Suprapubic skin (tissue), 4 donors: ENCODE results near the gene CNGA3.

Experiments used
- EP300 ChIP-seq: sonication (generic); formaldehyde crosslinking; IDR thresholded peaks from one replicate; pipeline ENCODE4 v1.6.1; 2017; ENCODE audit warnings: antibody characterized with exemption
- POLR2AphosphoS5 ChIP-seq, 3 donors: sonication (generic); formaldehyde crosslinking; IDR thresholded peaks; one replicate each; pipeline ENCODE4 v1.6.1; 2017; ENCODE audit warnings: antibody characterized with exemption in 3 of 3
- TF ChIP-seq, protein P1 (sequence below), 2 donors: fragments of 200-600 bp in 1 of 2; fragments of 450-650 bp in 1 of 2; sonication (generic) in 1 of 2; IDR thresholded peaks; one replicate each; pipeline ENCODE4 v1.5.1; 2016 to 2019; ENCODE audit warnings: antibody characterized with exemption in 2 of 2, mild to moderate bottlenecking in 1 of 2, moderate library complexity in 1 of 2

DNA sequence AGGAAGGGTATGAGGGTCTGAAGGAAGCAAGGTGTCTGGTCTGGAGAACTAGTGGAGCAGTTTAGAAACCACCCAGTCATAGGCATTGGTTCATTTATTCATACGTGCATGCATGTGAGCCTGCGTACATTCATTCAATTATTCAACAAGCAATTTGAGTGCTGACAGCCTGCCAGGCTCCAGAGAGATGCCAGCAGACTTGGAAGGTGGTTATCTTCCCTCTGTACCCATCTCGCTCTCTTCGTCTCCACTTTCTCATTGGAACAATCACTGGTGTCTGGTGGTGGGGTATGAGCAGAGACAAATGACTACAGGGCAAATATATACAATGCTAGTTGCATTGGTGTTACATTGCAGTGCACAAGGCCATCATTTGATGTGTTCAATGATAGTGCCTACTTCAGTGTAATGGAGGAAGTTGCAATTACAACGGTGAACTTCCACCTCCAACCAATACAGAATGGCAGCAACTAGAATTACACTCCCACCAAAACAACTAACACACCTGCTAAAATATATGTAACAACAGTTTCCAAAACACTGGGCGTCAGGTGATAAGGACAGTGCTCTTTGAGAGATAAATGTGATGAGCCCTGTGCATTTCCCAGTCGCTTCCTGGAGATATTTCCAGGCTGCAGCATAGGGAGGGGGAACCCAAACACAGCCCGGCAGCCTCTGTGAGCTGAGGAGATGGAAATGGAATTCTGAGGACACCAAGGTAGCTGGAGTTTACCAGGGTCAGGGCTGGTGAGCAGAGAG lies 32.6 kb upstream of the CNGA3 start:
- TF ChIP-seq, protein P1, sequence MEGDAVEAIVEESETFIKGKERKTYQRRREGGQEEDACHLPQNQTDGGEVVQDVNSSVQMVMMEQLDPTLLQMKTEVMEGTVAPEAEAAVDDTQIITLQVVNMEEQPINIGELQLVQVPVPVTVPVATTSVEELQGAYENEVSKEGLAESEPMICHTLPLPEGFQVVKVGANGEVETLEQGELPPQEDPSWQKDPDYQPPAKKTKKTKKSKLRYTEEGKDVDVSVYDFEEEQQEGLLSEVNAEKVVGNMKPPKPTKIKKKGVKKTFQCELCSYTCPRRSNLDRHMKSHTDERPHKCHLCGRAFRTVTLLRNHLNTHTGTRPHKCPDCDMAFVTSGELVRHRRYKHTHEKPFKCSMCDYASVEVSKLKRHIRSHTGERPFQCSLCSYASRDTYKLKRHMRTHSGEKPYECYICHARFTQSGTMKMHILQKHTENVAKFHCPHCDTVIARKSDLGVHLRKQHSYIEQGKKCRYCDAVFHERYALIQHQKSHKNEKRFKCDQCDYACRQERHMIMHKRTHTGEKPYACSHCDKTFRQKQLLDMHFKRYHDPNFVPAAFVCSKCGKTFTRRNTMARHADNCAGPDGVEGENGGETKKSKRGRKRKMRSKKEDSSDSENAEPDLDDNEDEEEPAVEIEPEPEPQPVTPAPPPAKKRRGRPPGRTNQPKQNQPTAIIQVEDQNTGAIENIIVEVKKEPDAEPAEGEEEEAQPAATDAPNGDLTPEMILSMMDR (IDR thresholded peaks at IDR 0.05) = no peak
- TF ChIP-seq EP300 = no peak
- no peak for TF ChIP-seq POLR2AphosphoS5 (IDR thresholded peaks at IDR 0.05)
